ENCODE measurements around the gene CHST3.
"Not testable (repeated sequence)": the region's sequence is repeated elsewhere in the genome, so short reads cannot be mapped to it uniquely, and the experiment has no call there.

CHST3 gene

GRCh38 chr10:71974489-71975021 lies 10.4 kb downstream of the CHST3 start:
- no peak for DNase-seq

- DNase-seq, result no peak
These were observed 11.1 kb downstream of the CHST3 start for GRCh38 chr10:71975087-71975870.

DNA sequence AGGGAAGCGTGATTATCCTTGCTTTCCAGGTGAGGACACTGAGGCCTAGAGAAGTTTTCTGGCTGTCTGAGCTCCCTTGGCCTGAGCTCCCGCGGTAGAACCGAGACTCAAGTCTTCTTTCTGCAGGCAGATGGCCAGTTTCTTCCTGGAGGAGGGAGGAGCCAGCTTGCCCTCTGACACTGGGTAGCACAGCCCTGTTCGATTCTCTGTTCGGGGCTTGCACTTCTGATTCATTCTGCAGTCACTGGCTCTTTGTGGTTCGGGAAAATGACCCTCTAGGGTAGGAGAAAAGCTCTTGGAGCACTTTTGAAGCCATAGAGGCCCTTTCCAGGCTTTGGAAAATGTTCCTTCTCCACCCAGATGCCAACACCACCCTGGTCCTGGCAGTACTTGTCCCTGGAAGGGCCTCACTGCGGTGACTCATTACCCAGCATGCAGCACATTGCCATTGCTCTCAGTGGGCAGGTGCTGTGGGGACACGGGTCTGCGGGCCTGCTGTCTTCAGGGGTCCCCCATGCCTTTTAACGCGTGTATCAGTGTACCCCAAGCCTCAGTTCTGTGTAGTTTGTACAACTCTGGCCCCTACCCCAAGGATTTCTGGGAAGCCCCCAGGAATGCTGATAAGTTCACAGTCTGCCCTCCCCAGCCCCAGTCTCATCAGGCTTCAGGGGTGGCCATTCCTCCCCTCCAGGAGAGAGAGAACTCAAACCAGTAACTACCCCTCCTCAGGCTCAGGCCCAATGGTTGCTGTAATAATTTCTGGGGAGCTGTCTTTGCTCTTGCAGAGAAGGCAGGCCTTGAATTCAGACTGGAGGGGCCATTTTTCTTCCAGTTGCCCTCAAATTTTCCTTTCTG lies 11.9 kb downstream of the CHST3 start:
- no peak for DNase-seq

DNA sequence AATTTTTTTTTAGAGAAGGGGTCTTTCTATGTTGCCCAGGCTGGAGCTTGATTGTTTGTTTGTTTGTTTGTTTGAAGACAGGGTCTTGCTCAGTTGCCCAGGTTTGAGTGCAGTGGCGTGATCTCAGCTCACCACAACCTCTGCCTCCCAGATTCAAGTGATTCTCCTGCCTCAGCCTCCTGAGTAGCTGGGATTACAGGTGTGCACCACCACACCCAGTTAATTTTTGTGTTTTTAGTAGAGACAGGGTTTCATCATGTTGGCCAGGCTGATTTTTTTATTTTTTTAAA lies 13.4 kb downstream of the CHST3 start:
- DNase-seq, result not testable (repeated sequence)

GRCh38 chr10:71978476-71978875 lies 14.3 kb downstream of the CHST3 start:
- DNase-seq, result no peak

GRCh38 chr10:71978988-71979691 lies 14.9 kb downstream of the CHST3 start:
- no peak for DNase-seq

DNA sequence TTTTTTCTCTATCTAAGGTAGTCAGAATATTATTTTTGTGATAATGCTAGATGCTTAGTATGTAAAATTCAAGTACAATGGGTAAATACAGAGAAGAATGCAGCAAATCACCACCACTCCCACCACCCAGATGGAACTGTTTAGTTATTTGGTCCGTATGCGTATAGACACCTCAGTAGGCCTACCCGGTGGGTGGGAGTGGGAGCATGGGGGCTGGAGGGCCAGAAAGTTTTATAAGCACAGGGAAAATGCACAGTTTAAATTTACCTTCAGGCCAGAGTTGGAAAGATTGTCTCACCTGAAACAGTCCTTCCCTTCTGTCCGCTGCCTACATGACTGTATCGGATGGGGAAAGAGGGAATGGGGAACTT lies 15.5 kb downstream of the CHST3 start:
- no peak for DNase-seq

GRCh38 chr10:71980181-71981014 lies 16.2 kb downstream of the CHST3 start:
- DNase-seq, result no peak

DNA sequence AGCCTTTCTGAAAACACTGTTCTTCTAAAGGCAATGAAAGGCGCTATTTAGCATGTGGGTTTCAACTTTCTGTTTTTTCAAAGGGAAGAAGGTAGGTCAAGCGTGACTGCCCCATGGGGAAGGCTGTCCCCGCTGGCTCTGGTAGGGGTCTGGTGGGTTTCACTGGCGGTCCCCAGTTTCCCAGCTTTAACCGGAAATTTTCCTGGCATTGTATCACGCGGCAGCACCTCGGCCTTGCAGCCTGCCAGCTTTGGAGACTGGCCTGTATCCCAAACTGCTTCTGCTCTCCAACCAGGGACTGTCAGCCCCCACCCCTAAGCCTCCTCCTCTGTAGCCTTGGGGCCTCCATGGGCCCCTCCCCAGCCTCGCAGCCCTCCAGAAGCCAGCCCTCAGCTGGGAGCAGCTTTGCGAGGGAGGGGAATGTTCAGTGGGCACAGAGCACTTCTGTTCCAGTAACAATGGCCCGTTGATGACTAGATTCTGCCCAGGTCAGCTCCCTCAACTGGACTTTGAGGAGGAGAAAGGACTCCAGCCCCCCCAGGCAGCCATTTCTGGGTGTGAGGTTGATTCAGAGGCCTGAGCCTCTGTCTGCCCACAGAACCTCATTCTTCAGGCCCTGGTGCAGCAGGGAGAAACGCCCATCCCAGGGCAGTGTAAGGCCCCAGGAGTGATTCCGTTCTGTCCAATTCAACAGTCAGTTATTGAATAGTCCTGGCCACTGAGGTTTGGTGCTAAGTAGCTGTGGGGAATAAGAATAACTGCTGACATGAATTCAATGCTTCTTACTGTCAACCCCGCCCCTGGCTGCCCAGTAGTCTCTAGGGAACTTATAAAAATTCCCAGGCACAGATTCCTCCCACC lies 17.1 kb downstream of the CHST3 start:
- no peak for DNase-seq

- no peak for DNase-seq
These were observed 17.7 kb downstream of the CHST3 start for GRCh38 chr10:71981876-71982230.

DNA sequence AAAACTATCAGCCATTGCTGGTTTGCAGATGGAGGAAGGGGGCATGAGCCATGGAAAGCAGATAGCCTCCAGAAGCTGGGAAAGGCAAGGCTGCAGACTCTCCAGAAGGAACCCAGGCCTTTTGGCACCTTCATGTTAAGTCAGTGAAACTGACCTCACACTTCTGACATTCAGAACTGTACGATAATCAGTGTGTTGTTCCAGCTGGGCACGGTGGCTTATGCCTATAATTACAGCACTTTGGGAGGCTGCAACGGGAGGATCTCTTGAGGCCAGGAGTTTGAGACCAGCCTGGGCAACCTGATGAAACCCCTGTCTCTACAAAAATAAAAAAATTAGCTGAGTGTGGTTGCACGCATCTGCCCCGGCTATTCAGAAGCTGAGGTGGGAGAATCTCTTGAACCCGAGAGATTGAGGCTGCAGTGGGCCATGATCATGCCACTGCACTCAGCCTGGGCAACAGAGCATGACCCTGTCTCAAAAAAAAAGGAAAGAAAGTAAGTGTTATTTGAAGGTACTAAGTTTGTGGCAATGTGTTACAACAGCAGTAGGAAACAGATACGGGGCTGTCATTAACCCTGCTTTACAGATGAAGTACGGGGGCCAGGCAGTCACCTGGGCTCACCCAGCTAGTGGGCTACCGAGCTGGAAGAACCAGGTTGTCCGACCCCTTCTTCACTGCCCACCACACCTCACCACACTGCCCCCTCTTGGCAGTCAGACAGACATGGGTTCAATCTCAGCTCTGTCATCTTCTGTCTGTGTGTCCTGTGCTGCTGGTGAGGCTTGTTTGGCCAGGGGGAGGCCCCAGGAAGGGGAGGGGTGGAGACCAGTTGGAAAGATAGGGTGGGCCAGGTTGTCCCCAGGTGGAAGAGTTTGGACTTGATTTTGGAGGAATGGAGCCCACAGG lies 18.3 kb downstream of the CHST3 start:
- DNase-seq, result no peak

GRCh38 chr10:71984126-71984808 lies 20.1 kb downstream of the CHST3 start:
- DNase-seq, result no peak

DNA sequence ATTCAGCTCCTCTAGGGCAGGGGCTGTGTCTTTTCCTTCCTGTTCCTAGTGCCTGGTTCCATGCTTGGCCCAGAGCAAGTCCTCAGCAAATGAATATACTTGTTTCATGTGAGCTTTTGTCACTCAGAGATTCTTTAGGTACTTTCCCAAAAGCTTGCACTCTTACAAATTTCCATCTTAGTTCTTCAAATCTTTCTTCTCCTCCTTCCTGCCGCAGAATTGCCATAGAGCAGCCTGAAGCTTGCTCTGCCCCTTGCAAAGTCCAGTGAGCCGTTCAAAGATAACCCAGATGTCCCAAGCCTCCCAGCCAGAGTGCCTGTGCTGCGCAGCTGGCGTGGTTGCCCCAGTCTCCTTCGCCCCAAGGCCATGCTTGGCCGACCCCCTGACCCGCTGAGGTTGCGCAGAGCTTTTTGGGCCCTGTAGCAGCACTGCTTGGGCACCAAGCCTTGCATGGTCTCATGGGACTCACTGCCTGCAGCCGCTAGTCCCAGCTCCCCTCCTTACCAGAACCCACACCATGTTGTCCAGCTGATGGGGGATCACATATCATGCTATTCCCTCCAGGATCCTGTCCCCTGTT lies 20.7 kb downstream of the CHST3 start:
- DNase-seq, result no peak

GRCh38 chr10:71985542-71986250 lies 21.5 kb downstream of the CHST3 start:
- no peak for DNase-seq

- not testable (repeated sequence) for DNase-seq
These were observed 24.7 kb downstream of the CHST3 start for GRCh38 chr10:71988895-71989294.

DNA sequence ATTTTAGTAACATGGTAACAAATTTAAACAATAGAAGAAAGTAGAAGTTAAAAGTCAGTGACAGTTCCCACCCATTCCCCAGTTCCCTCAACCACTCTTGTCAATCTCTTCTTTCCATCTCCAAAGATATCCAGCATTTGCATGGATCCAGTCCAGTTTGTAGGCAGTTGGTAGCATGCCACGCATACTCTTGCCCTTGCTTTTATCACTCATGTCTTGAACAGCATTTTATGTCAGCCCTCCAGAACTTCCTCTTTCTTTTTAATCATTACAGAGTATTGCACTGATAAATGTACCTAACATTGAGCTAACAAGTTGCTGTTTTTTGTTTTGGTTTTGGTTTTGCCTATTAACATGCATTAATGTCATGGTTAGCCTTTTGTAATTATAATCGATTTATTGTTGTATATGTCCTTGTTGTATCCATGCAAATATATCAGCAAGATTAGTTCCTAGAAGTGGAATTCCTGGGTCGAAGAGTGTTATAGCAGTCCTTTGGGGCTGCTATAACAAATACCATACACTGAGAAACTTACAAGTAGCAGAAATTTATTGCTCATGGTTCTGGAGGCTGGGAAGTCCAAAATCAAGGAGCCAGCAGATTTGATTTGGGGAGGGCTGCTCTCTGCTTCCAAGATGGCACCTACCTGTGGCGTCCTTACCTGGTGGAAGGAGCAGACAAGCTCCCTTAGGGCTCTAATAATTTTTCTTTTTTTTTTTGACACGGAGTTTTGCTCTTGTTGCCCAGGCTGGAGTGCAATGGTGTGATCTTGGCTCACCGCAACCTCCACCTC lies 25.7 kb downstream of the CHST3 start:
- DNase-seq, result no peak

- no peak for DNase-seq
These were observed 26.6 kb downstream of the CHST3 start for GRCh38 chr10:71990706-71991269.

- no peak for DNase-seq
These were observed 31.3 kb downstream of the CHST3 start for GRCh38 chr10:71995449-71995848.

Measured in NCI-H1694 (cell line).